Loucy (cell line): ENCODE measurements around the gene MRAS.

Source experiments
- EZH2phosphoT487 ChIP-seq: fragments of 200-600 bp; IDR thresholded peaks from 2 replicates; pipeline ENCODE4 v1.6.1; 2018; ENCODE audit warnings: antibody characterized with exemption, mild to moderate bottlenecking, moderate library complexity, borderline replicate concordance
- TF ChIP-seq, protein P1 (sequence below): fragments of 200-600 bp; sonication (generic); conservative IDR thresholded peaks from 2 replicates; pipeline ENCODE4 v1.5.1; 2014; ENCODE audit warnings: mild to moderate bottlenecking, antibody characterized with exemption, low read length

DNA sequence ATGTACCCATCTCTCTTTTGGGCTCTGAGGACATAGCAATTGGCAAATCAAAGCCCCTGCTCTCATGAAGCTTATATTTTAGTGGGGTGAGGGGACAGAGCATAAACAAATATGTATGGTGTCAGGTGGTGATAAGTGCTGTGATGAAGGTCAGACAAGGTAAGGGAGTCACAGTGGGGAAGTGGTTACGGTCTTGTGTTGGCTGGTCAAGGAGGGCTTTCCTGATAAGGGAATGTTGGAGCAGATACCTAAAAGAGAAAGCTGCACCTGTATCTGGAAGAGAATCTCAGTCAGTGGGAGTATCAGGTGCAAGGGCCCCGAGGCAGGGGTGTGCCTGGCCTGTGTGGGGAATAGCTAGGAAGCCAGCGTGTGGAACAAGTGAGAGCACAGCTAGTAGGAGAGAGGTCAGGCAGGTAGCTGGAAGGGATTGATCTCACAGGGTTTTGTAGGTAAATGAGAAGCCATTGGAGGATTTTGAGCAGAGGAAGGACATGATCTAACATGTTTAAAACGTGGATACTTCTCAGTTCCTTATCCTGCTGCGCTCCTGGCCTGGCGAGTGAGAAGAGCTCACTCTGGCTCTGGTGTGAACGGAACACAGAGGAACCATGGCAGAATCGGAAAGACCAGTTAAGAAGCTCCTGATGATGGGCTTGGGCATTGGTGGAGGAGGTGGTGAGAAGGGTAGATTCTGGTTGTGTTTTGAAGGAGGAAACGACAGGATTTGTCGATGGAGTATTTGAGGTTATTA lies 35.5 kb downstream of the MRAS start:
- TF ChIP-seq, protein P1, sequence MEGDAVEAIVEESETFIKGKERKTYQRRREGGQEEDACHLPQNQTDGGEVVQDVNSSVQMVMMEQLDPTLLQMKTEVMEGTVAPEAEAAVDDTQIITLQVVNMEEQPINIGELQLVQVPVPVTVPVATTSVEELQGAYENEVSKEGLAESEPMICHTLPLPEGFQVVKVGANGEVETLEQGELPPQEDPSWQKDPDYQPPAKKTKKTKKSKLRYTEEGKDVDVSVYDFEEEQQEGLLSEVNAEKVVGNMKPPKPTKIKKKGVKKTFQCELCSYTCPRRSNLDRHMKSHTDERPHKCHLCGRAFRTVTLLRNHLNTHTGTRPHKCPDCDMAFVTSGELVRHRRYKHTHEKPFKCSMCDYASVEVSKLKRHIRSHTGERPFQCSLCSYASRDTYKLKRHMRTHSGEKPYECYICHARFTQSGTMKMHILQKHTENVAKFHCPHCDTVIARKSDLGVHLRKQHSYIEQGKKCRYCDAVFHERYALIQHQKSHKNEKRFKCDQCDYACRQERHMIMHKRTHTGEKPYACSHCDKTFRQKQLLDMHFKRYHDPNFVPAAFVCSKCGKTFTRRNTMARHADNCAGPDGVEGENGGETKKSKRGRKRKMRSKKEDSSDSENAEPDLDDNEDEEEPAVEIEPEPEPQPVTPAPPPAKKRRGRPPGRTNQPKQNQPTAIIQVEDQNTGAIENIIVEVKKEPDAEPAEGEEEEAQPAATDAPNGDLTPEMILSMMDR, result no peak
- TF ChIP-seq EZH2phosphoT487, result no peak
